WTC11 (cell line): Measurements from ENCODE around the gene ERBB4.

Experiments
- CTCF ChIP-seq: fragments of 200-600 bp; IDR thresholded peaks from 2 replicates; pipeline ENCODE4 v1.8.0; 2022; ENCODE audit warnings: antibody characterized with exemption
- E2F4 ChIP-seq: sonication (generic); formaldehyde crosslinking; IDR thresholded peaks from 2 replicates; pipeline ENCODE4 v1.8.1; 2022; ENCODE audit warnings: low read depth, mild to moderate bottlenecking, moderate library complexity, missing genetic modification reagents, borderline replicate concordance
- MAX ChIP-seq: sonication (generic); formaldehyde crosslinking; IDR thresholded peaks from 2 replicates; pipeline ENCODE4 v1.8.0; 2022; ENCODE audit warnings: mild to moderate bottlenecking, missing genetic modification reagents

GRCh38 chr2:212517693-212518092, 20.9 kb downstream of the ERBB4 start:
- no peak for TF ChIP-seq CTCF
- TF ChIP-seq E2F4 = no peak
- TF ChIP-seq MAX (CRISPR knock-in tag) = no peak
